ENCODE results near the gene TMEM52B. TPM values are rescaled to one million over a fixed set of nuclear protein-coding genes. Genes with fewer than 3 reads are reported as not detected.
"Not testable (repeated sequence)": the region's sequence is repeated elsewhere in the genome, so short reads cannot be mapped to it uniquely, and the experiment has no call there.

TMEM52B gene
- total RNA-seq, 1 experiment from 2014 or later = not detected

GRCh38 chr12:10215946-10216345 is 37.1 kb downstream of the TMEM52B start:
- intact Hi-C loops (cut with micrococcal nuclease; ENCODE audit: unreplicated experiment); H3K27me3 ChIP-seq (ENCODE audit: control insufficient read depth, insufficient read depth, low read length); BruUV-seq (replicated peaks); H3K4me3 ChIP-seq (ENCODE audit: low read depth in 2 of 2, low read length in 2 of 2); H3K36me3 ChIP-seq (ENCODE audit: control insufficient read depth, insufficient read depth, low read length); in situ Hi-C loops (cut with HindIII; ENCODE audit: low pct_unique_long_range_greater_than_20kb, low sequenced_read_pairs); H3K4me1 ChIP-seq (ENCODE audit: control insufficient read depth, insufficient read depth, low read length); ATAC-seq; POLR2A ChIA-PET; H3K9me3 ChIP-seq (ENCODE audit: control insufficient read depth, insufficient read depth, low read depth, low read length); DNase-seq (ENCODE audit: low read depth, low spot score); H3K27ac ChIP-seq (ENCODE audit: low read length); CTCF ChIA-PET: not testable (repeated sequence)

- ATAC-seq (no peak), DNase-seq (ENCODE audit: low read depth, low spot score) (no peak)
- intact Hi-C loops (cut with micrococcal nuclease; ENCODE audit: unreplicated experiment) = no loop called here
- Histone ChIP-seq H3K27me3 (ENCODE audit: control insufficient read depth, insufficient read depth, low read length) (no peaks in the 10 kb centered on the region), H3K27ac (ENCODE audit: low read length) (no peak overlapping the region), H3K36me3 (ENCODE audit: control insufficient read depth, insufficient read depth, low read length) (peaks cover 4% of the 10 kb centered on the region), H3K9me3 (ENCODE audit: control insufficient read depth, insufficient read depth, low read depth, low read length) (no peaks in the 10 kb centered on the region), H3K4me1 (ENCODE audit: control insufficient read depth, insufficient read depth, low read length) (no peaks in the 10 kb centered on the region; the same call in 1 of the 2 replicates), H3K4me3 (ENCODE audit: low read depth in 2 of 2, low read length in 2 of 2) (no peak overlapping the region)
- no TSS peak for BruUV-seq (replicated peaks)
- ChIA-PET CTCF (no interaction called here), POLR2A (no interaction called here)
- TF ChIP-seq CTCF (IDR thresholded peaks at IDR 0.05) = no peak
- in situ Hi-C loops (cut with HindIII; ENCODE audit: low pct_unique_long_range_greater_than_20kb, low sequenced_read_pairs) = no loop called here
Observed at GRCh38 chr12:10218021-10218420, 39.2 kb downstream of the TMEM52B start.

GRCh38 chr12:10220398-10221077 is 41.7 kb downstream of the TMEM52B start:
- Histone ChIP-seq H3K9me3 (ENCODE audit: control insufficient read depth, insufficient read depth, low read depth, low read length) (no peaks in the 10 kb centered on the region), H3K4me3 (ENCODE audit: low read depth in 2 of 2, low read length in 2 of 2) (no peak overlapping the region), H3K27ac (ENCODE audit: low read length) (no peak overlapping the region), H3K36me3 (ENCODE audit: control insufficient read depth, insufficient read depth, low read length) (no peaks in the 10 kb centered on the region; the same call in none of the 2 replicates), H3K27me3 (ENCODE audit: control insufficient read depth, insufficient read depth, low read length) (no peaks in the 10 kb centered on the region), H3K4me1 (ENCODE audit: control insufficient read depth, insufficient read depth, low read length) (no peaks in the 10 kb centered on the region)
- DNase-seq (ENCODE audit: low read depth, low spot score) = no peak
- in situ Hi-C loops (cut with HindIII; ENCODE audit: low pct_unique_long_range_greater_than_20kb, low sequenced_read_pairs) (no loop called here), intact Hi-C loops (cut with micrococcal nuclease; ENCODE audit: unreplicated experiment) (no loop called here)
- no peak for ATAC-seq
- ChIA-PET POLR2A (no interaction called here), CTCF (no interaction called here)
- BruUV-seq (replicated peaks) = no TSS peak
- no peak for TF ChIP-seq SIN3A (IDR thresholded peaks at IDR 0.05; ENCODE audit: borderline replicate concordance, insufficient read depth, low read depth, low read length)
- TF ChIP-seq POLR2AphosphoS5 (IDR thresholded peaks at IDR 0.05; ENCODE audit: low read depth, low read length) = no peak
- TF ChIP-seq TCF7L2 (IDR thresholded peaks at IDR 0.05; ENCODE audit: low read depth, low read length) = no peak

- DNase-seq (ENCODE audit: low read depth, low spot score) = no peak
Observed at GRCh38 chr12:10221846-10222245, 43.0 kb downstream of the TMEM52B start.

More at GRCh38 chr12:10221846-10222245, 43.0 kb downstream of the TMEM52B start:
- BruUV-seq (replicated peaks) = no TSS peak
- ATAC-seq = no peak
- CTCF ChIA-PET = no interaction called here
- Histone ChIP-seq H3K9me3 (ENCODE audit: control insufficient read depth, insufficient read depth, low read depth, low read length) (no peaks in the 10 kb centered on the region), H3K36me3 (ENCODE audit: control insufficient read depth, insufficient read depth, low read length) (no peaks in the 10 kb centered on the region; the same call in none of the 2 replicates), H3K27me3 (ENCODE audit: control insufficient read depth, insufficient read depth, low read length) (no peaks in the 10 kb centered on the region), H3K4me1 (ENCODE audit: control insufficient read depth, insufficient read depth, low read length) (no peaks in the 10 kb centered on the region), H3K4me3 (ENCODE audit: low read depth in 2 of 2, low read length in 2 of 2) (no peak overlapping the region), H3K27ac (ENCODE audit: low read length) (no peak overlapping the region)
- in situ Hi-C loops (cut with HindIII; ENCODE audit: low pct_unique_long_range_greater_than_20kb, low sequenced_read_pairs) (no loop called here), intact Hi-C loops (cut with micrococcal nuclease; ENCODE audit: unreplicated experiment) (no loop called here)
- POLR2A ChIA-PET = interaction anchor here (0.6 kb wide), 1 partner anchor 15 kb away, joined by 3 read pairs; no protein-coding TSS in a partner anchor
- no peak for TF ChIP-seq TCF7L2 (IDR thresholded peaks at IDR 0.05; ENCODE audit: low read depth, low read length)
- TF ChIP-seq CTCF (IDR thresholded peaks at IDR 0.05) = no peak
- no peak for TF ChIP-seq POLR2AphosphoS5 (IDR thresholded peaks at IDR 0.05; ENCODE audit: low read depth, low read length)
- TF ChIP-seq REST (IDR thresholded peaks at IDR 0.05; ENCODE audit: insufficient read depth in 1 of 2, low read depth in 2 of 2, low read length in 1 of 2) = no peak
- TF ChIP-seq SIN3A (IDR thresholded peaks at IDR 0.05; ENCODE audit: borderline replicate concordance, insufficient read depth, low read depth, low read length) = no peak
